GM21619 (cell line): ENCODE measurements around the gene HLA-DRA.
A peak's percentile ranks its signal among the peaks of the same experiment; 100 is the strongest.
"Not testable (repeated sequence)": the region's sequence is repeated elsewhere in the genome, so short reads cannot be mapped to it uniquely, and the experiment has no call there.

Source experiments
- ATAC-seq: cut with Tn5 transposase; IDR thresholded peaks from one replicate; pipeline ENCODE4 v1.9.1; 2021; ENCODE audit not compliant: unreplicated experiment

The HLA-DRA gene

DNA sequence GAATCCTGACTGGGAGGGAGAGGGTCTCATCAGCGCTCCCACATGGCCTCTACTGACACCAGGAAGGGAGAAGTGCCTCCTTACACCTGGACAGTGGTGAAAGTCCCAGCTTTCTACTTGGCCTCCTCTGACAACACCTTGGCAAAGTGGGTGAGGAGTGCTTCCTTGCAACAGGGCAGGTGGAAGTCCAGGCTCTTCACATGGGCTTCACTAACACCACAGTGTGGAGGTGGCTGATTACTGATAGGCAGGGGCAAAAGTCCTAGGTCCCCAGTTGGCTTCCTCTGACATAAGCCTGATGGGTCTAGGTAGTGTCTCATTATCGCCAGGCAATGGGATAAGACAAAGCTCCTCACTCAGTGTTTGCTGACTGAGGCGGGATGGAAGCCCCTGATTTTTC is 9.5 kb upstream of the HLA-DRA start:
- ATAC-seq: no peak

DNA sequence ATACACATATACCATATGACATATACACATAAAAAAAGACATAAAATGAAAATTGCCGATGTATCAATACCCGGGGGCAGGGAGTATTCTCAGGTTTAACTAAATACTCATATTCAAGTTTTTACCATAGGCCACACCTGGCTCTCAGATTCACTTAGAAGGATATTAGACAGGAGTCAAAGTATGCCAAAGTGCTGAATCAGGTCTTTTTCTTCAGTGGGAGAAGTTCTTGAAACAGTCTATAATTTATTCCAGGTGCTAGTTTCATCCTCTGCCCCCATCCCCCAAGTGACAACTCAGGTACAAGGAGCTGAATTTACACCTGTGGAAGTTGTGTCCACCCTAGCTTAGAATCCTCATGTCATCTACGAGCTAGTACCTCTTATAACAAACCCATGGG is 8.5 kb upstream of the HLA-DRA start:
- no peak for ATAC-seq

DNA sequence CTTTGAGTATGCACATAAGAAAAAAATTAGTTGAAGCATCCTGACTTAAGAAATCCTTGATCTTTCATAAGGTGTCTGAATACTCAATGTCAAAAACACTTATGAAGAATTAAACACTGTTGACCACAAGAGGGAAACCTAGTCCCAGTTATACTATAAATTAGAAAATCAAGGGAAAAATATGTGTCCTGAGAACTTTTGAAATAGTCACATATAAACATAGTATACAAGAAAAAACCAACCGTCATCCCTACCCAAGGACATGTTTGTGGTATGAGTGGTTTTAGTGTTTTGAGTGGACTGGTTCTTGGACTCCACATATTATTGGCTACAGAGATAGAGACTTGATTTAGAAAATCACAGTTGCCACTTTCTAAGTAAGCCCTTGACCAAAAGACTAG is 7.6 kb upstream of the HLA-DRA start:
- ATAC-seq: no peak

DNA sequence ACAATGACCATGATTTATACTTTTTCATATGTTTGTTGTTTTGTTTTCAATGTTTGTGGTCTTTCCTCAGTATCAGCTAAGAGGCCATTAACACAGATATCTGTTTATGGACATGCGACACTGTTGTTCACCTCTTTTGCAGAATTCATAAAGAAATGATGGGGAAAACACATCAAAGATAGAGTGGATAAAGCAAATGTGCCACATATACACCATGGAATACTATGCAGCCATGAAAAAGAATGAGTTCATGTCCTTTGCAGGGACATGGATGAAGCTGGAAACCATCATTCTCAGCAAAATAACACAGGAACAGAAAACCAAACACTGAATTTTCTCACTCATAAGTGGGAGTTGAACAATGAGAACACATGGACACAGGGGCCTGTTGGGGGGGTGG is 5.7 kb upstream of the HLA-DRA start:
- not testable (repeated sequence) for ATAC-seq

DNA sequence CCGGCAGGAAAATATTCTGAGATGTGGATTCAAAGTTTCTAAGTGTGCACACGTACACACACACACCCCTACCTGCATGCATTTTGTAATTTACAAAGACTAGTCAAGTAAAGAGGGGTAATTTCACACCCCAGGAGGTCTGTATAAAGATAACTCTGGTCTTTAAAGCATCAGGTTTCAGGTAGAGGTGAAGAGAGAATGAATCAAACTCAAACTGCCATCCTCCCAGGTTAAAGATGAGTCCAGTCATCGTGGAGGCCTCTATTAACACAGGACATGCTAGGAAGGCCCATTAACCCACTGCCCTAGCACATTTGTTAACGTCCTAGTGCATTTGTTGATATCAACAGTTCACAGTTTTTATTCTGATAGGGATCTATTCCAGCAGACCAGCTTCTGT is 3.5 kb upstream of the HLA-DRA start:
- no peak for ATAC-seq

DNA sequence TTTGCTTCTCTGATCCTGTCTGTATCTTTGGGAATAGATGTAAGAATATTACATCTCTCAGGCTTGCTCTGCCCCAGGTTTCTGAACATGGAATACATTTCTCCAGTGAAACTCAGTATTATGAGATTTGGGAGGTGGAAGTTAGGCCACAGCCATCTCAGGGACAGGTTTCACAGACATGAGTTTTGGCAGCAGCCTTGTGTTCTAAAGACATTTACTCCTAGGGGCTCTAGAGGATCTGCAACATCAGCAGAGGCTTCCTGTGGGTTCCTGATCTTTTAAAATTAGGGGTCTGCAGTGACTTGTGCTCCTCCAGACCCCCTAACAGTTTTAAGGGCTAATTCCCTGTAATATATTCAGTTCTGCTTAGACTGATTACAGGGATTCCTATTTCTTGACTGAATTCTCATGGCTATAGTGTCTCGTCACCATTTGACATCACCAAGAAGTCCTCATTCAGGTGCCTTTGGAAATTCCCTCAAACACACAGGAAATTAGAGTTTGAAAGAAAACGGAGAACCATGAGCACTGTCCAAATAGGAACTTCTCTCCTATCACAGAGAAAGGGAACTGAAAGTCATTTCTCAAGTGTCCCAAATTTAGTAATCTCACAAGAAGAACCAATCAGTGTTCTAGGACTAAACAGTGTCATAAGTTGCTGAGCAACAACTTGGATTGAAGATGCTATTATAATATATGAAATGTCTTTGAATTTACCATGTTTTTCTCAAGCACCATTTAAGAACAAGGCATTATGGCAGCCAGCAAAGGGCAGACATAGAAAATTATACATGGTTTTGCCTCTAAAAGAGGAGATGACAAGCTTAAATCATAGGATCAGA is 2.5 kb upstream of the HLA-DRA start:
- peak; percentile 68 for ATAC-seq

DNA sequence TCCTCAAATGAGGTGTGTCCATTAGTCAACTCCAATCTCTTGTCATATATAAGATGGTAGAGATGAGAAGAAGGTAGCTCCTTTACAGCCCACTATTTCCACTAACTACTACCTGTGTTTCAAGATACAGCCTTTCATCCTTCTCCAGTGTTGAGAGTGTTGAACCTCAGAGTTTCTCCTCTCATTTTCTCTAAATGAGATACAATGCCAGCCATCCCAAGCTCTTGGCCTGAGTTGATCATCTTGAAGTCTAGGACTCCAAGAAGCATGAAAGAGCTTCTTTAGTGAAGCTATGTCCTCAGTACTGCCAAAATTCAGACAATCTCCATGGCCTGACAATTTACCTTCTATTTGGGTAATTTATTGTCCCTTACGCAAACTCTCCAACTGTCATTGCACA is 548 bp upstream of the HLA-DRA start:
- peak; percentile 18 for ATAC-seq

DNA sequence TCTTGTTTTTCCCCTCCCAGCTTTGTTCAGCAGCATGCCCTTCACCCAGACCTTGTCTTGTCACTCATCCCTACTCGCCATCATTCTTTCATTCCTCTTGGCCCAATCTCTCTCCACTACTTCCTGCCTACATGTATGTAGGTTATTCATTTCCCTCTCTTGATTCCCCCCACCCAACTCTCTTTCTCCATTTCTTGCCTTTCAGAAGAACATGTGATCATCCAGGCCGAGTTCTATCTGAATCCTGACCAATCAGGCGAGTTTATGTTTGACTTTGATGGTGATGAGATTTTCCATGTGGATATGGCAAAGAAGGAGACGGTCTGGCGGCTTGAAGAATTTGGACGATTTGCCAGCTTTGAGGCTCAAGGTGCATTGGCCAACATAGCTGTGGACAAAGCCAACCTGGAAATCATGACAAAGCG is 2.6 kb downstream of the HLA-DRA start:
- no peak for ATAC-seq

DNA sequence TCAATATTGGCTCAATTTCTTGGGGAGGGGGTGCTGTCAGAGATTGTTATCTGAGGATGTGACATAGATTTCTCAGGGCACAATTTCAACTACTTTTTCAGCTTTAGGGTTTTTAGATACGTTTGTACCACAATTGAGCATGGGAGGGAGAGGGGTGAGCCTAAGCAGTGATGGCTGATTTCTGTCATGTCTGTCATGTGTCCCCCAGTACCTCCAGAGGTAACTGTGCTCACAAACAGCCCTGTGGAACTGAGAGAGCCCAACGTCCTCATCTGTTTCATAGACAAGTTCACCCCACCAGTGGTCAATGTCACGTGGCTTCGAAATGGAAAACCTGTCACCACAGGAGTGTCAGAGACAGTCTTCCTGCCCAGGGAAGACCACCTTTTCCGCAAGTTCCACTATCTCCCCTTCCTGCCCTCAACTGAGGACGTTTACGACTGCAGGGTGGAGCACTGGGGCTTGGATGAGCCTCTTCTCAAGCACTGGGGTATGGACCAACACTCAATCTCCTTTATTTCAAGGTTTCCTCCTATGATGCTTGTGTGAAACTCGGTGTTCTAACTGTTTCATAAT is 3.4 kb downstream of the HLA-DRA start:
- ATAC-seq: no peak

DNA sequence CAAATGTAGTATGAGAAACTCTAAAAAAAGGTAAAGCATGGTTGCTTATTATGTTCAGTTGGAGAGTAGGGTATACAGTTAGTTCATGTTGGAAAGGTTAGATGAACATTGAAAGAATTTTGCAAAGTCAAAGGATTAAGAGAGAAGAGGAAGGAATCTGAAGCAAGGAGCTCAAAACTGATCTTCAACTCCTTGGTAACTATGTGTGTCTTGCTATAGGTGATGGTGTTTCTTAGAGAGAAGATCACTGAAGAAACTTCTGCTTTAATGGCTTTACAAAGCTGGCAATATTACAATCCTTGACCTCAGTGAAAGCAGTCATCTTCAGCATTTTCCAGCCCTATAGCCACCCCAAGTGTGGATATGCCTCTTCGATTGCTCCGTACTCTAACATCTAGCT is 4.7 kb downstream of the HLA-DRA start:
- ATAC-seq: no peak

DNA sequence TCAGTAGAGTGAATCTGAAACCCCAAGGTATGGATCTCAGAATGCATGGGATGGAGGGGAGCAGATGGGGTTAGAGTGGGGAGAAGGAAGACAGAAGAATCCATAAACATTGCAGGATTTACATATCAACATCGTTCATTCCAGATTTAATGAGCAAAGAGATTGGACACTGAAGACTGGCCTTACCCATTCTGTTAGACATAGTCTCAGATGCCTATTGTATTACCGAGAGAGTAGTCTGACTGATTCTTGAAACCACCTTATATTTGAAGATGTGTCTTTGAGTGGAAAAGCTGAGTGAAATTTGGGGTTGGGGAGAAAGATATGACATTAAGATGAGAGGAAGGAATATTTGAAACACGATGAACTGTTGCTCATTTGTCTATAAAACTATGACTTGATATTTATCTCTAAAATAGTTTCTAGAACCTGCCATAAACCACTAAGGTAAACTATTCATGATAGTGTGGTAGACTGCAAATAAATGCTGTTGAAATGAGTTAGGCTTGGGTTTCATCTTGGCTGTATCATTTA is 5.7 kb downstream of the HLA-DRA start:
- ATAC-seq: no peak

DNA sequence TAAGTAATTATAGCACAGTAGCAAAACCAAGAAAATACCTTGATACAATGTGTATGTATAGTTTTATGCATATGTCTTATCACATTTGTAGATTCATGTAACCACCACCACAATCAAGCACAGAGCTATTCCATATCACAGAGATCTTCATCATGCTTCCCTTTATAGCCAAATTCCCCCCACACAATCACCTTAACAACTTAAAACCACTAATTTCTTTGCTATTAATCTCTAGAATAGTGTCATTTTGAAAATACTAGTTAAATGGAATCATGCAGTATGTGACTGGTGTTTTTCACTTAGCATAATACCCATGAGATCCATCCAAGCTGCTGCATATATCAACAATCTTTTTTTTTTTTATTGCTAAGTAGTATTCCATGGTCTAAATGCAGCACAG is 8.2 kb downstream of the HLA-DRA start:
- ATAC-seq: no peak

DNA sequence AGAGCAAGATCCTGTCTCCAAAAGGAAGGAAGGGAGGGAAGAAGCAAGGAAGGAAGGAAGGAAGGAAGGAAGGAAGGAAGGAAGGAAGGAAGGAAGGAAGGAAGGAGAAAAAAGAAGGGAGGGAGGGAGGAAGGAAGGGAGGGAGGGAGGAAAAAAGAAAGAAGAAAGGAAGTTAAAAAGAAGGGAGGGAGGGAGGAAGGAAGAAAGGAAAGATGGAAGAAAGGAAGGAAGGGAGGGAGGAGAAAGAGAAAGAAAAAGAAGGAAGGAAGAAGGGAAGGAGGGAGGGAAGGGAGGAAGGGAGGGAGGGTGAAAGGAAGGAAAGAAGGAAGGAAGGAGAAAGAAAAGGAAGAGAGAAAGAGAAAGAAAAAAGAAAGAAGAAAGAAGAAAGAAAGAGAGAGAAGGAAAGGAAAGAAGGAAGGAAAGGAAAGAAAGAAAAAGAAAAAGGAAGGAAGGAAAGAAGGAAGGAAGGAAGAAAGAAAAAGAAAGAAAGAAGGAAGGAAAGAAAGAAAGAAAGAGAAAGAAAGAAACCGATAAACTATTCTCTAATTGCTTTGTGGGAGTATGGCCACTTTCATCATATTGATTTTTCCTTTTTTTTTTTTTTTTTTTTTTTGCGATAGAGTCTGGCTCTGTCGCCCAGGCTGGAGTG is 9.5 kb downstream of the HLA-DRA start:
- no peak for ATAC-seq

DNA sequence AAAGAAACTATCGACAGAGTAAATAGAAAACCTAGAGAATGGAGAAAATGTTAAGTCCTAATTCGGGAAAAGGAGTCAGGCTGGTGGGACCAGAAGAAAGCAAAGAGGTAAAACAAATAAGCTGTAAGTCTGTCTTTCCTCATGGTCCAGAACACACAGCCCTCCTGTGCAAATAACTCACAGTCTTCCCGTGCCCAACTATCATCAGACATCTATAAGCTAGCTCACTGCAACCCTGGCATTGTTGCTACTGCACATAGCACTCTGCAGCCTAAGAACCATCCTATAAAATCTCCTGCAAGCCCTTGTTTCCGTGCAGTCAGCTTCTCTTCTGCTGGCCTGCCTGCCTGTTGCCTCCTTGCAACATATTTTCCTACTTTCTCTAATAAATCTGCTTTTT is 17.4 kb downstream of the HLA-DRA start:
- ATAC-seq: no peak

DNA sequence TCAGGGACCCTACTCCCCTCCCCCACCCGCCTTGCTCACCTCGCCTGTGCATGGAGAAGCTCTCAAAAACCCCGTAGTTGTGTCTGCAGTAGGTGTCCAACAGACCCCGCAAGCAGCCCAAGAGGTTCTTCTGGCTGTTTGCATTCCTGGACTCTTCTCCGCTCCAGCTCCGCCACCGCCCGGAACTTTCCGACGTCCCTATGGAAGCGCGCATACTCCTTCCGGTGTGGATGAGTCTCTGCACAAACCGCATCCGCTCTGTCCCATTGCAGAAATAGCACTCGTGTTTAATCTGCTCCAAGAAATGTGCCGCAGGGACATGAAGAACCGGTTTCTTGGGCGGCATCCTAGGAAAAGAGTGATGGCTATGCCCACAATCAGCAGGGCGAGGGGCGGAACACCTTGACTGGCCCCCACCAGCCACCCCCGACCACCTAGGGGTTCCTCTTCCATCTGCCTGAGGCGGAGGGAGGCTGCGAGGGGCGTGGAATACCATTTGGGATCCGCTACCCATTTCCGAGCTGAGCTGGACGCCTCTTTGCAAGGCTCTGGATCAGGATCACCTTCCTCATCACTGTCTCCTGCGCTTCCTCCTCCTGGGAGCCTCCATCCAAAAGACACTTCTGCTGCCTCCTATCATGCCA is 20.2 kb downstream of the HLA-DRA start:
- no peak for ATAC-seq

DNA sequence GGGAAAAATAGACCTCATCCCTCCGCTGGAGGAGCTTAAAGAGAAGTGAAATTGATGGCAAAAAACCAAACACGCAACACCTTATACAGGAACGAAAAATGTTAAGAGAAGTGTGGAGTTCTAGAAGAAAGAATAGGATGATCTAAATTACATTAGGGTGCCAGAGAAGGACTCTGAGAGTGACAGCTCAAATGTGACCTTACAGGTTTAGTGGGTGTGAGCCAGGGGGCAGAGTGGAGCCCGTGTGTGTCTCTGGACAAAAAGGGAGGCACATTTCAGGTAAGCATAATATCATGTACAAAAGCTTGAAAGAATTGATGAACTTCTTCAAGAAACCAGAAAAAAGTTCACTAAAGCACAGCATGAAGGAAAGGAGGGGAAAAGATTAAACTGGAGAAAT is 20.8 kb downstream of the HLA-DRA start:
- no peak for ATAC-seq

DNA sequence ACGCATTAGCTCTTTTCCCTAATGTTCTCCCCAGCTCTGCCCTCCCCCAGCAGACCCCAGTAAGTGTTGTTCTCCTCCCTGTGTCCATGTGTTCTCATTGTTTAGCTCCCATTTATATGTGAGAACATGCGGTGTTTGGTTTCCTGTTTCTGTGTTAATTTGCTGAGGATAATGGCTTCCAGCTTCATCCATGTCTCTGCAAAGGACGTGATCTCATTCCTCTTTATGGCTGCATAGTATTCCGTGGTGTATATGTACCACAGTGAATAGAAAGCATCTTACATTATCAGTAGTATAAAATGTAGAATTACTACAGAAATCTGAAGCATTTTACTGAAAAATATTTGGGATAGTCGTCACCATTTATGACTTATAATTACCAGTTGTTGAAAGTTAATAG is 21.8 kb downstream of the HLA-DRA start:
- no peak for ATAC-seq

DNA sequence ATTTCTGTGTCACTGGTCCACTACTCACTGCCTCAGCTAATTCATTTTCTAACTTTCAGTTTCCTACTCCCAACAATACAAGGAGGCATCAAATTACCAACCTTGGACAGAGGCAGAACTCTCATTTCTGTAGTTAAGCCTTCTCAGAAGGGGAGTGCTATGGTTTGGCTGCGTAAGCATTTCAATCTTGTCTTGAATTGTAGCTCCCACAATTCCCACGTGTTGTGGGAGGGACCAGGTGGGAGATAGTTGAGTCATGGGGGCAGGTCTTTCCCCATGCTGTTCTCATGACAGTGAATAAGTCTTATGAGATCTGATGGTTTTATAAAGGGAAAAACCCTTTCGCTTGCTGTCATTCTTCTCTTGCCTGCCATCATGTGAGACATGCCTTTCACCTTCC is 22.9 kb downstream of the HLA-DRA start:
- ATAC-seq: peak; percentile 83

DNA sequence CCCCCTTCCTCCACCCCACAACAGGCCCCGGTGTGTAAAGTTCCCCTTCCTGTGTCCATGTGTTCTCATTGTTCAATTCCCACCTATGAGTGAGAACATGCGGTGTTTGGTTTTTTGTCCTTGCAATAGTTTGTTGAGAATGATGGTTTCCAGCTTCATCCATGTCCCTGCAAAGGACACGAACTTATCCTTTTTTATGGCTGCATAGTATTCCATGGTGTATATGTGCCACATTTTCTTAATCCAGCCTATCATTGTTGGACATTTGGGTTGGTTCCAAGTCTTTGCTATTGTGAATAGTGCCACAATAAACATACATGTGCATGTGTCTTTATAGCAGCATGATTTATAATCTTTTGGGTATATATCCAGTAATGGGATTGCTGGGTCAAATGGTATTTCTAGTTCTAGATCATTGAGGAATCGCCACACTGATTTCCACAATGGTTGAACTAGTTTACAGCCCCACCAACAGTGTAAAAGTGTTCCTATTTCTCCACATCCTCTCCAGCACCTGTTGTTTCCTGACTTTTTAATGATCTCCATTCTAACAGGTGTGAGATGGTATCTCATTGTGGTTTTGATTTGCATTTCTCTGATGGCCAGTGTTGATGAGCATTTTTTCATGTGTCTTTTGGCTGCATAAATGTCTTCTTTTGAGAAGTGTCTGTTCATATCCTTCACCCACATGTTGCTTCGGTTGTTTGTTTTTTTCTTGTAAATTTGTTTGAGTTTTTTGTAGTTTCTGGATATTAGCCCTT is 28.2 kb downstream of the HLA-DRA start:
- not testable (repeated sequence) for ATAC-seq

DNA sequence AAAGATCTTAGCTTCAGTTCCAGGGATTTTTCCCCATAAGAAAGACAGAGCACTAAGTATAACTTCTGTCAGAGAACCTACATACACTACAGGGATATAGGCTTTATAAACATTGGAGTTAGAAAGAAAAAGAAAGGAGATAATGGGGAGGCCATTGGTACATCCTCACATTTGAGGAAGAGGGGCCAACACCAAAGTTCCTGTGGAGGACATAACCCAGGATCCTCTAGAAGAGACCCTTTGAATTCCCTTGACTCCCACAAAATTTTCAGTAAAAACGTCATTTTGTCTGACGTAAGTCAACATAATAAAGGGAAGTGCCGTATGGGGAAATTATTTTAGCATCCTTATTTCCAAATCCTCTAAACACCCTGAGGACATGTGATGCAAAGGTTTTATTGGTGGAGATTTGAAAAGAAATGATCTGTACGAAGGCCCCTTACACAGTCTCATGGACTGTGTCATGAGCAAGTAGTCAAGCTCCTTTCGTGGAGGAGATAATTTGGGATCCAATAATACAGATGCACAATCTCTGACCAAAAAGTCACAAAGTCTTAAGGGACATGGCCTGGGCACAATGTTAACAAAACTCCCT is 33.2 kb downstream of the HLA-DRA start:
- ATAC-seq: no peak
